Neutrophil (primary cell): ENCODE results near the gene EVL.

Source experiments
- H3K27ac ChIP-seq: fragments of 200-600 bp; sonication (generic); 2 replicates; pipeline ENCODE4 v1.5.1; 2016; ENCODE audit warnings: mild to moderate bottlenecking, moderate library complexity
- H3K27me3 ChIP-seq: fragments of 200-600 bp; sonication (generic); 2 replicates; pipeline ENCODE4 v1.6.0; 2016; ENCODE audit warnings: mild to moderate bottlenecking
- H3K36me3 ChIP-seq: fragments of 200-600 bp; sonication (generic); 2 replicates; pipeline ENCODE4 v1.5.1; 2017
- H3K4me1 ChIP-seq, 2 experiments: fragments of 200-600 bp in 1 of 2; sonication (generic) in 1 of 2; 1 replicate in 1 of 2; 2 replicates in 1 of 2; pipeline versions ENCODE4 v1.5.1 to v1.6.1; 2013 to 2016; ENCODE audit warnings: low read depth in 1 of 2, low read length in 1 of 2, mild to moderate bottlenecking in 1 of 2, moderate library complexity in 1 of 2; ENCODE audit not compliant: control insufficient read depth in 1 of 2, insufficient read depth in 1 of 2
- H3K4me3 ChIP-seq, 2 experiments: fragments of 200-600 bp in 1 of 2; sonication (generic) in 1 of 2; 1 replicate in 1 of 2; 2 replicates in 1 of 2; pipeline ENCODE4 v1.5.1; 2013 to 2016; ENCODE audit warnings: low read depth in 1 of 2, low read length in 1 of 2, mild to moderate bottlenecking in 1 of 2, moderate library complexity in 1 of 2
- H3K9me3 ChIP-seq: fragments of 200-600 bp; sonication (generic); 2 replicates; pipeline ENCODE4 v1.5.1; 2016
- CTCF ChIP-seq: fragments of 200-600 bp; sonication (generic); IDR thresholded peaks from 2 replicates; pipeline ENCODE4 v1.5.1; 2016; ENCODE audit warnings: antibody characterized with exemption

The EVL gene

GRCh38 chr14:100114109-100114765 is 49.0 kb downstream of the EVL start:
- H3K9me3 ChIP-seq = no peaks in the 10 kb centered on the region
- H3K27me3 ChIP-seq = no peaks in the 10 kb centered on the region
- no peak overlapping the region for H3K27ac ChIP-seq
- no peaks in the 10 kb centered on the region for H3K36me3 ChIP-seq
- H3K4me1 ChIP-seq = peaks cover 14 to 15% of the 10 kb centered on the region in 2 experiments
- H3K4me3 ChIP-seq = no peak overlapping the region
- TF ChIP-seq CTCF = no peak

- H3K36me3 ChIP-seq = no peaks in the 10 kb centered on the region
Measured at GRCh38 chr14:100115236-100115635, 50.0 kb downstream of the EVL start.

GRCh38 chr14:100115726-100116125 is 50.5 kb downstream of the EVL start:
- no peaks in the 10 kb centered on the region for H3K27me3 ChIP-seq
- peaks cover 8 to 12% of the 10 kb centered on the region in 2 experiments for H3K4me1 ChIP-seq
- no peaks in the 10 kb centered on the region for H3K36me3 ChIP-seq
- TF ChIP-seq CTCF = no peak
- no peak overlapping the region for H3K27ac ChIP-seq
- no peak overlapping the region for H3K4me3 ChIP-seq
- H3K9me3 ChIP-seq = no peaks in the 10 kb centered on the region

More at GRCh38 chr14:100115236-100115635, 50.0 kb downstream of the EVL start:
- peaks cover 13 to 15% of the 10 kb centered on the region in 2 experiments for H3K4me1 ChIP-seq
- no peak overlapping the region for H3K27ac ChIP-seq
- TF ChIP-seq CTCF = no peak
- no peaks in the 10 kb centered on the region for H3K27me3 ChIP-seq
- no peaks in the 10 kb centered on the region for H3K9me3 ChIP-seq
- H3K4me3 ChIP-seq = no peak overlapping the region

GRCh38 chr14:100116134-100116533 is 50.9 kb downstream of the EVL start:
- TF ChIP-seq CTCF = no peak
- Histone ChIP-seq H3K4me1 (peaks cover 5 to 11% of the 10 kb centered on the region in 2 experiments), H3K27ac (no peak overlapping the region), H3K27me3 (no peaks in the 10 kb centered on the region), H3K9me3 (no peaks in the 10 kb centered on the region), H3K36me3 (no peaks in the 10 kb centered on the region), H3K4me3 (no peak overlapping the region)

- TF ChIP-seq CTCF = no peak
- Histone ChIP-seq H3K36me3 (no peaks in the 10 kb centered on the region), H3K9me3 (no peaks in the 10 kb centered on the region), H3K27me3 (no peaks in the 10 kb centered on the region), H3K27ac (no peak overlapping the region), H3K4me1 (peaks cover 5 to 15% of the 10 kb centered on the region in 2 experiments), H3K4me3 (no peak overlapping the region)
Measured at GRCh38 chr14:100117026-100117425, 51.8 kb downstream of the EVL start.
